ENCODE measurements around the gene ROBO2.

The ROBO2 gene

DNA sequence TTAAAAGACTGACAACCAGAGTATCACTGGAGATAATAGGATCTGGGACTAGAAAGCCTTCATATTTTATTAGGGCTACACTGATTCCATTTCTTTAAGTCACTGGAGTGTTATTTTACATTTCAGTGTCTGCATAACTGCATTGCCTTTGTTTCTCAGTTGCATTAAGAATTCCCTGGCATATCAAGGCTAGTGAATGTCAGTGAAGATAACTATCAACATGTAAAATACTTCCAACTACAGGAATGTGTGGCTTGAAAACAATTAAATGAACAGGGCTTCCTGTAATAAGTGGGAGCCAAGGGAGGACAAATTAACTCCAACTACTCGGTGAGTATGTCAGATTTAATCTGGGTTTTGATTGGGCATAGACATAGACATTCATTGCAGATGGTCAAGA, 628.5 kb downstream of the ROBO2 start:
- ChIA-PET POLR2A (no interaction called here), CTCF (no interaction called here)
- no CpG with 5 or more reads among the region's 1 CpG for WGBS (ENCODE audit: insufficient coverage)
- Histone ChIP-seq H3K4me3 (ENCODE audit: control insufficient read depth in 1 of 7, extremely low read depth in 1 of 7, insufficient read depth in 4 of 7, low read depth in 2 of 7, low read length in 6 of 7) (no peak overlapping the region), H3K9me3 (ENCODE audit: control extremely low read depth in 1 of 5, control insufficient read depth in 4 of 5, insufficient read depth in 2 of 5, low read depth in 1 of 5, low read length in 4 of 5) (no peaks in the 10 kb centered on the region), H3K27ac (ENCODE audit: insufficient read depth in 1 of 2, low read depth in 1 of 2, low read length in 2 of 2, poor library complexity in 1 of 2, severe bottlenecking in 2 of 2) (no peak overlapping the region), H3K36me3 (ENCODE audit: control insufficient read depth in 4 of 4, insufficient read depth in 4 of 4, low read length in 3 of 4) (no peaks in the 10 kb centered on the region), H3K27me3 (replicated peaks in 2 of 5; ENCODE audit: control insufficient read depth in 4 of 5, insufficient read depth in 5 of 5, low read length in 4 of 5) (no peaks in the 10 kb centered on the region), H3K4me1 (ENCODE audit: control extremely low read depth in 1 of 4, control insufficient read depth in 4 of 4, insufficient read depth in 4 of 4, low read length in 3 of 4) (no peaks in the 10 kb centered on the region)
- no peak for DNase-seq

DNA sequence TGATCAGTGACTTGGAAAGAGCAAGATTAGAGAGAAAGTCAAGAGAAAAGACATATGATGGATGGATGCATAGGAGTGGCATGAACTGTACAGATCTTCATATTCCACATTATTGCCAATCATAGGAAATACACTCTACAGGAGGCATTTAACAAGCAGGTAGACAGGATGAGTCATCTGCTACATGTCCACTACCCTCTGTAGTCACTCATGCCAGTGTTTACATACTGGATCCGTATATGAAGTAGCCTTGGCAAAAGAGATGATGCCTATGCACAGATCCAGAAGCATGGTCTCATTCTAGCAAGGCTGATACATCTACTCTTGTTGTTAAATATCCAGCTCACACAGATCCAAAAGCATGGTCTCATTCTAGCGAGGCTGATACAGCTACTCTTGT, 632.1 kb downstream of the ROBO2 start:
- no peak for DNase-seq
- CTCF ChIA-PET = no interaction called here
- H3K27ac ChIP-seq (ENCODE audit: insufficient read depth in 1 of 2, low read depth in 1 of 2, low read length in 2 of 2, poor library complexity in 1 of 2, severe bottlenecking in 2 of 2) = no peak overlapping the region
- no peaks in the 10 kb centered on the region for H3K36me3 ChIP-seq (ENCODE audit: control insufficient read depth in 4 of 4, insufficient read depth in 4 of 4, low read length in 3 of 4)
- no peak overlapping the region for H3K4me3 ChIP-seq (ENCODE audit: control insufficient read depth in 1 of 7, extremely low read depth in 1 of 7, insufficient read depth in 4 of 7, low read depth in 2 of 7, low read length in 6 of 7)
- POLR2A ChIA-PET = no interaction called here
- no peaks in the 10 kb centered on the region for H3K9me3 ChIP-seq (ENCODE audit: control extremely low read depth in 1 of 5, control insufficient read depth in 4 of 5, insufficient read depth in 2 of 5, low read depth in 1 of 5, low read length in 4 of 5)
- no peaks in the 10 kb centered on the region for H3K27me3 ChIP-seq (replicated peaks in 2 of 5; ENCODE audit: control insufficient read depth in 4 of 5, insufficient read depth in 5 of 5, low read length in 4 of 5)
- WGBS (ENCODE audit: insufficient coverage) = 90% methylated on average over 2 of the region's 2 CpGs
- H3K4me1 ChIP-seq (ENCODE audit: control extremely low read depth in 1 of 4, control insufficient read depth in 4 of 4, insufficient read depth in 4 of 4, low read length in 3 of 4) = no peaks in the 10 kb centered on the region

DNA sequence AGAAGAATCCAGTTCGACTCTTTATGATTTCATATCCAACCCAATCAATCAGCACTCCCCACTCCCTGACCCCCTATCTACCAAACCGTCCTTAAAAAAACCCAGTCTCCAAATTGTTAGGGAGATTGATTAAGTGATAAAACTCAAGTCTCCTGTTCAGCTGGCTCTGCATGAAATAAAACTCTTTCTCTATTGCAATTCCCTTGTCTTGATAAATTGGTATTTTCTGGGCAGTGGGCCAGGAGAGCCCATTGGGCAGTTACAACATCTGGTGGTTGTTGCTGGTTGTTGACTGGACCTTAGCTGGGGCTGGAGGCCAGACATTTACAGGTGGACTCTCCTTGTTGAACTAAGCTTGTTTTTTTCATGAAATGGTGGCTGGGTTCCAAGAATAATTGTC, 642.3 kb downstream of the ROBO2 start:
- ChIA-PET CTCF (no interaction called here), POLR2A (no interaction called here)
- no CpG with 5 or more reads among the region's 2 CpGs for WGBS (ENCODE audit: insufficient coverage)
- H3K27me3 ChIP-seq (replicated peaks in 2 of 5; ENCODE audit: control insufficient read depth in 4 of 5, insufficient read depth in 5 of 5, low read length in 4 of 5) = no peaks in the 10 kb centered on the region
- no peak overlapping the region for H3K27ac ChIP-seq (ENCODE audit: insufficient read depth in 1 of 2, low read depth in 1 of 2, low read length in 2 of 2, poor library complexity in 1 of 2, severe bottlenecking in 2 of 2)
- H3K36me3 ChIP-seq (ENCODE audit: control insufficient read depth in 4 of 4, insufficient read depth in 4 of 4, low read length in 3 of 4) = no peaks in the 10 kb centered on the region
- no peak for DNase-seq
- H3K9me3 ChIP-seq (ENCODE audit: control extremely low read depth in 1 of 5, control insufficient read depth in 4 of 5, insufficient read depth in 2 of 5, low read depth in 1 of 5, low read length in 4 of 5) = peaks cover 0 to 14% (median 3%) of the 10 kb centered on the region in 5 experiments
- no peak overlapping the region for H3K4me3 ChIP-seq (ENCODE audit: control insufficient read depth in 1 of 7, extremely low read depth in 1 of 7, insufficient read depth in 4 of 7, low read depth in 2 of 7, low read length in 6 of 7)
- no peaks in the 10 kb centered on the region for H3K4me1 ChIP-seq (ENCODE audit: control extremely low read depth in 1 of 4, control insufficient read depth in 4 of 4, insufficient read depth in 4 of 4, low read length in 3 of 4)

DNA sequence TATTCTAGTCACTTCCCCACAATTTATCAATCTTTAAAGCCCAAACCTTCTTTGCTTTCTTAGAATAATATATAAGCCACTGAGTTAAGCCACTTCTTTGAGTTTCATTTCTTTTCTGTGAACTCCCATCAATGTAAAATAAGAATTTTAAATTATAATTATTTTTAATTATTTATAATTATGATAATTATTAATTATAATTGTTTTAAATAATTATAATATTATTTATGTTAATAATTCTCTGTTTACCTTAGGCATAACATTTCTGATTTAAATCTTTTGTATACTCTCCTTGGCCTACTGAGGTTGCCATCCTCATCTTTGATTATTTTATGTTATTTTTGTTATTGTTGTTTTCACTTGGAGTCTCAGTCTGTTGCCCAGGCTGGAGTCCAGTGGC, 644.2 kb downstream of the ROBO2 start:
- Histone ChIP-seq H3K27ac (ENCODE audit: insufficient read depth in 1 of 2, low read depth in 1 of 2, low read length in 2 of 2, poor library complexity in 1 of 2, severe bottlenecking in 2 of 2) (no peak overlapping the region), H3K9me3 (ENCODE audit: control extremely low read depth in 1 of 5, control insufficient read depth in 4 of 5, insufficient read depth in 2 of 5, low read depth in 1 of 5, low read length in 4 of 5) (peaks cover 0 to 14% (median 3%) of the 10 kb centered on the region in 5 experiments), H3K36me3 (ENCODE audit: control insufficient read depth in 4 of 4, insufficient read depth in 4 of 4, low read length in 3 of 4) (no peaks in the 10 kb centered on the region), H3K27me3 (replicated peaks in 2 of 5; ENCODE audit: control insufficient read depth in 4 of 5, insufficient read depth in 5 of 5, low read length in 4 of 5) (no peaks in the 10 kb centered on the region), H3K4me1 (ENCODE audit: control extremely low read depth in 1 of 4, control insufficient read depth in 4 of 4, insufficient read depth in 4 of 4, low read length in 3 of 4) (no peaks in the 10 kb centered on the region), H3K4me3 (ENCODE audit: control insufficient read depth in 1 of 7, extremely low read depth in 1 of 7, insufficient read depth in 4 of 7, low read depth in 2 of 7, low read length in 6 of 7) (no peak overlapping the region)
- CTCF ChIA-PET = no interaction called here
- POLR2A ChIA-PET = no interaction called here
- no peak for DNase-seq

DNA sequence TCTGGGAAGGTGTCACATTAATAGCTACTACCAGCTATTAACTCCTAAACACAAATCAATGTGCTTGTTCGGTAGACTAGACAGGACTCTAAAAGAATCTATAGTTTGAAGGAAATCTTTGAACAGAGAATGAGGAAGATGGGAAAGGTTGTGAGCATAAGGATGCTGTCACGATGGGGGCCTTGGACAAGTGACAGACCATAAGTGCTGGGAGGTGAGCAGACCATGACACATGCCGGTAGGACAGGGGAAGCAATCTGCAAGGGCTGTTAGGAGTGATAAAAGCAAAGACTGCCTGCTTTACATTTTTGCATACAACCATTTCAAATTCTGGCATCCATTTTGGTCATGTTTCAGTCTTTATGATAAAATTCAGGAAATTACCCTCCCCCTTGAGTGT, 645.8 kb downstream of the ROBO2 start:
- DNase-seq = no peak
- Histone ChIP-seq H3K4me1 (ENCODE audit: control extremely low read depth in 1 of 4, control insufficient read depth in 4 of 4, insufficient read depth in 4 of 4, low read length in 3 of 4) (no peaks in the 10 kb centered on the region), H3K27ac (ENCODE audit: insufficient read depth in 1 of 2, low read depth in 1 of 2, low read length in 2 of 2, poor library complexity in 1 of 2, severe bottlenecking in 2 of 2) (no peak overlapping the region), H3K4me3 (ENCODE audit: control insufficient read depth in 1 of 7, extremely low read depth in 1 of 7, insufficient read depth in 4 of 7, low read depth in 2 of 7, low read length in 6 of 7) (no peak overlapping the region), H3K27me3 (replicated peaks in 2 of 5; ENCODE audit: control insufficient read depth in 4 of 5, insufficient read depth in 5 of 5, low read length in 4 of 5) (no peaks in the 10 kb centered on the region), H3K9me3 (ENCODE audit: control extremely low read depth in 1 of 5, control insufficient read depth in 4 of 5, insufficient read depth in 2 of 5, low read depth in 1 of 5, low read length in 4 of 5) (peaks cover 0 to 12% (median 3%) of the 10 kb centered on the region in 5 experiments), H3K36me3 (ENCODE audit: control insufficient read depth in 4 of 4, insufficient read depth in 4 of 4, low read length in 3 of 4) (no peaks in the 10 kb centered on the region)
- WGBS (ENCODE audit: insufficient coverage) = 43% methylated on average over 1 of the region's 3 CpGs
- ChIA-PET POLR2A (no interaction called here), CTCF (no interaction called here)

DNA sequence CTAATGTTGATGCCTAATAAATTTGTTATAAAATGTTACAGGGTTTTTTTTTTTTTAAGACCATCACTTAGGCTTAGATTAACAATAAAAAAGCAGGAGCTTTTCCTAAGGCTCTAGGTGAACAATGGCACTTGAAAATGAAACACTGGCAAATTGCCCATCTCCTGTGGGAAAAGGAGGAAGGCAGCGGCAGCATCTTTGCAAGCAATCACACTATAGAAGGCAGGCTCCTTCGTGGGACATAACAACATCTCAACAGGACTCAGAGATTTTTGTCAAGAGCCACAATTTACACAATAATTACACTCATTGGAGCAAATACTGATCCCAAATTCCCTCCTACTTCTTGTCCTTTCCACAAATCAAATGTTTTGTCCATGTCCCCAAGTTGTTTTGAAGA, 646.7 kb downstream of the ROBO2 start:
- CTCF ChIA-PET = no interaction called here

DNA sequence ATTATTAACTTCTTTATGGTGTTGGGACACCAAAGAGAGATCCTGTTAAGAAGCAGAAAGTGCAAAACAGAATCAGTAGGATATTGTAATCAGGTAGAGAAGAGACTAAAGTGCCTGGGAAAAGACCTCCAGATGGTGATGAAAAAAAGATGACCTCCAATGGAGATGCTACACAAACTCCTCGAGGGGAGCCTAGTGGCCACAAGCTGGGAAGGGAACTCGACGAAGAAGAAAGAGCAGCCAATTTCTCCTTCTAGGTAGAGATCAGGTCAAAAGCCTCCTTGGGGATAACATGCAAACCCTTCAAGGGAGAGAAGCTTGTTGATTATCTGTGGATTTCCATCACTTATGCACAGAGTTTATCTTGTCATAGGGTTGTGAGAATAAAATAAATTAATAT, 647.6 kb downstream of the ROBO2 start:
- H3K27me3 ChIP-seq (replicated peaks in 2 of 5; ENCODE audit: control insufficient read depth in 4 of 5, insufficient read depth in 5 of 5, low read length in 4 of 5) = no peaks in the 10 kb centered on the region
- ChIA-PET CTCF (interaction anchor here (1.1 kb wide), 1 partner anchor 18 kb away, joined by 4 read pairs; no protein-coding TSS in a partner anchor), POLR2A (no interaction called here)
- DNase-seq = no peak
- no peaks in the 10 kb centered on the region for H3K9me3 ChIP-seq (ENCODE audit: control extremely low read depth in 1 of 5, control insufficient read depth in 4 of 5, insufficient read depth in 2 of 5, low read depth in 1 of 5, low read length in 4 of 5)
- H3K4me1 ChIP-seq (ENCODE audit: control extremely low read depth in 1 of 4, control insufficient read depth in 4 of 4, insufficient read depth in 4 of 4, low read length in 3 of 4) = no peaks in the 10 kb centered on the region
- no peaks in the 10 kb centered on the region for H3K36me3 ChIP-seq (ENCODE audit: control insufficient read depth in 4 of 4, insufficient read depth in 4 of 4, low read length in 3 of 4)
- WGBS (ENCODE audit: insufficient coverage) = 28% methylated on average over 3 of the region's 3 CpGs
- H3K4me3 ChIP-seq (ENCODE audit: control insufficient read depth in 1 of 7, extremely low read depth in 1 of 7, insufficient read depth in 4 of 7, low read depth in 2 of 7, low read length in 6 of 7) = no peak overlapping the region
- H3K27ac ChIP-seq (ENCODE audit: insufficient read depth in 1 of 2, low read depth in 1 of 2, low read length in 2 of 2, poor library complexity in 1 of 2, severe bottlenecking in 2 of 2) = no peak overlapping the region

More for the DNA sequence above, 646.7 kb downstream of the ROBO2 start:
- no peak for DNase-seq
- no CpG with 5 or more reads among the region's 2 CpGs for WGBS (ENCODE audit: insufficient coverage)
- Histone ChIP-seq H3K27me3 (replicated peaks in 2 of 5; ENCODE audit: control insufficient read depth in 4 of 5, insufficient read depth in 5 of 5, low read length in 4 of 5) (no peaks in the 10 kb centered on the region), H3K27ac (ENCODE audit: insufficient read depth in 1 of 2, low read depth in 1 of 2, low read length in 2 of 2, poor library complexity in 1 of 2, severe bottlenecking in 2 of 2) (no peak overlapping the region), H3K4me1 (ENCODE audit: control extremely low read depth in 1 of 4, control insufficient read depth in 4 of 4, insufficient read depth in 4 of 4, low read length in 3 of 4) (no peaks in the 10 kb centered on the region), H3K36me3 (ENCODE audit: control insufficient read depth in 4 of 4, insufficient read depth in 4 of 4, low read length in 3 of 4) (no peaks in the 10 kb centered on the region), H3K4me3 (ENCODE audit: control insufficient read depth in 1 of 7, extremely low read depth in 1 of 7, insufficient read depth in 4 of 7, low read depth in 2 of 7, low read length in 6 of 7) (no peak overlapping the region), H3K9me3 (ENCODE audit: control extremely low read depth in 1 of 5, control insufficient read depth in 4 of 5, insufficient read depth in 2 of 5, low read depth in 1 of 5, low read length in 4 of 5) (peaks cover 0 to 8% (median 3%) of the 10 kb centered on the region in 5 experiments)
- POLR2A ChIA-PET = no interaction called here

Measured in common myeloid progenitor, CD34-positive (primary cell).